ENCODE measurements around the gene TSGA10.

GRCh38 chr2:99152199-99152895 lies 2.4 kb downstream of the TSGA10 start:
- TF ChIP-seq POLR2A (IDR thresholded peaks at IDR 0.05; ENCODE audit: low read depth, low read length), result no peak
- TF ChIP-seq PAX5 (IDR thresholded peaks at IDR 0.05; ENCODE audit: insufficient read depth, low read length, severe bottlenecking), result no peak
- TF ChIP-seq SPI1 (IDR thresholded peaks at IDR 0.05; ENCODE audit: low read depth, low read length), result no peak
- TF ChIP-seq POLR2AphosphoS5 (IDR thresholded peaks at IDR 0.05; ENCODE audit: low read depth, low read length), result no peak

Data from GM12891 (cell line).